T-cell (primary cell): ENCODE data around the gene TESMIN. TPM values are rescaled to one million over a fixed set of nuclear protein-coding genes. Genes with fewer than 3 reads are reported as not detected.

Source experiments
- ATAC-seq, 4 experiments: fragments of 200-7000 bp in 3 of 4; fragments of 150-1000 bp in 1 of 4; cut with Tn5 transposase; replicated peaks in 1 of 4; 1 replicate in 3 of 4; 2 replicates in 1 of 4; pipeline ENCODE4 v1.10.0; 2021; ENCODE audit warnings: moderate library complexity in 3 of 4, mild to moderate bottlenecking in 2 of 4, moderate number of reproducible peaks in 1 of 4
- CTCF ChIA-PET, 2 donors: fragments of 300-600 bp; sonication (Branson Sonifier 250); formaldehyde crosslinking; loops; one replicate each; lab custom pipeline; 2022; ENCODE audit warnings: antibody characterized with exemption in 2 of 2; lab: Charles Lee
- POLR2A ChIA-PET, 2 donors: fragments of 300-600 bp; sonication (Branson Sonifier 250); formaldehyde crosslinking; loops; one replicate each; lab custom pipeline; 2022; ENCODE audit warnings: antibody characterized with exemption in 2 of 2; lab: Charles Lee
- DNase-seq, 35 experiments: peaks; one replicate each; pipeline versions ENCODE4 v3.0.0 to v3.0.0-alpha.2; 2013 to 2023
- H3K27ac ChIP-seq: one replicate; pipeline ENCODE4 v1.5.1; 2013; ENCODE audit warnings: low read length
- H3K27me3 ChIP-seq, 2 experiments: replicated peaks in 1 of 2; 1 replicate in 1 of 2; 2 replicates in 1 of 2; pipeline versions ENCODE4 v1.6.1 to v1.7.0; 2013; ENCODE audit warnings: low read length in 1 of 2, mixed read lengths in 1 of 2; ENCODE audit not compliant: control insufficient read depth in 2 of 2, insufficient read depth in 2 of 2; ENCODE audit errors: extremely low read depth in 1 of 2
- H3K36me3 ChIP-seq, 2 donors: 1 replicate in 1 of 2; 2 replicates in 1 of 2; pipeline versions ENCODE4 v1.6.1 to v1.7.0; 2013; ENCODE audit warnings: low read length in 1 of 2; ENCODE audit not compliant: control insufficient read depth in 2 of 2, insufficient read depth in 1 of 2; ENCODE audit errors: extremely low read depth in 1 of 2
- H3K4me1 ChIP-seq, 2 experiments: 1 replicate in 1 of 2; 2 replicates in 1 of 2; pipeline versions ENCODE4 v1.6.1 to v1.7.0; 2013; ENCODE audit warnings: low read length in 2 of 2, mixed read lengths in 1 of 2; ENCODE audit not compliant: insufficient read depth in 2 of 2, control insufficient read depth in 1 of 2; ENCODE audit errors: extremely low read depth in 1 of 2
- H3K4me3 ChIP-seq, 2 donors: 1 replicate in 1 of 2; 2 replicates in 1 of 2; pipeline versions ENCODE4 v1.5.1 to v1.7.0; 2013; ENCODE audit warnings: mild to moderate bottlenecking in 2 of 2, low read length in 1 of 2, moderate library complexity in 1 of 2; ENCODE audit not compliant: control insufficient read depth in 1 of 2; ENCODE audit errors: extremely low read depth in 1 of 2
- H3K9me3 ChIP-seq: 2 replicates; pipeline ENCODE4 v1.7.0; 2013
- H3K27ac Mint-ChIP-seq, 2 donors: one replicate each; pipeline ENCODE4 v1.8.0; 2020 to 2021; ENCODE audit warnings: mild to moderate bottlenecking in 2 of 2, mixed read lengths in 2 of 2
- H3K27me3 Mint-ChIP-seq, 2 donors: one replicate each; pipeline ENCODE4 v1.8.0; 2021 to 2022; ENCODE audit warnings: mixed read lengths in 2 of 2
- H3K36me3 Mint-ChIP-seq: one replicate; pipeline ENCODE4 v1.8.0; 2021; ENCODE audit warnings: mixed read lengths
- H3K4me1 Mint-ChIP-seq, 3 donors: one replicate each; pipeline ENCODE4 v1.8.0; 2020 to 2022; ENCODE audit warnings: mixed read lengths in 3 of 3, mild to moderate bottlenecking in 1 of 3
- H3K4me3 Mint-ChIP-seq, 3 donors: one replicate each; pipeline ENCODE4 v1.8.0; 2020 to 2022; ENCODE audit warnings: mild to moderate bottlenecking in 3 of 3, mixed read lengths in 3 of 3, moderate library complexity in 3 of 3
- H3K9me3 Mint-ChIP-seq, 3 donors: one replicate each; pipeline ENCODE4 v1.8.0; 2020 to 2022; ENCODE audit warnings: mixed read lengths in 3 of 3
- WGBS: methylation state at CpG from one replicate; pipeline ENCODE4 v1.1.5; 2013; ENCODE audit warnings: missing lambda C conversion rate; ENCODE audit not compliant: insufficient coverage; 5-methylcytosine and 5-hydroxymethylcytosine counted together
- total RNA-seq, 35 experiments: library from RNA in 6 of 35; stranded (reverse) in 6 of 35; fragments of 120-200 nt in 1 of 35; gene quantifications; one replicate each; pipeline versions ENCODE4 v1.2.1 to v1.2.4 and lab custom pipeline; 2013 to 2026

The TESMIN gene, protein sequence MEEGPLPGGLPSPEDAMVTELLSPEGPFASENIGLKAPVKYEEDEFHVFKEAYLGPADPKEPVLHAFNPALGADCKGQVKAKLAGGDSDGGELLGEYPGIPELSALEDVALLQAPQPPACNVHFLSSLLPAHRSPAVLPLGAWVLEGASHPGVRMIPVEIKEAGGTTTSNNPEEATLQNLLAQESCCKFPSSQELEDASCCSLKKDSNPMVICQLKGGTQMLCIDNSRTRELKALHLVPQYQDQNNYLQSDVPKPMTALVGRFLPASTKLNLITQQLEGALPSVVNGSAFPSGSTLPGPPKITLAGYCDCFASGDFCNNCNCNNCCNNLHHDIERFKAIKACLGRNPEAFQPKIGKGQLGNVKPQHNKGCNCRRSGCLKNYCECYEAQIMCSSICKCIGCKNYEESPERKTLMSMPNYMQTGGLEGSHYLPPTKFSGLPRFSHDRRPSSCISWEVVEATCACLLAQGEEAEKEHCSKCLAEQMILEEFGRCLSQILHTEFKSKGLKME
- total RNA-seq, result 1 to 10 TPM; 6.1 to 9.1 (median 7.7) TPM
- total RNA-seq (2013), result 4.4 TPM
- total RNA-seq (lab: John Stamatoyannopoulos, UW), result 0.17 to 8.0 (median 2.6) reads per million in 29 experiments

DNA sequence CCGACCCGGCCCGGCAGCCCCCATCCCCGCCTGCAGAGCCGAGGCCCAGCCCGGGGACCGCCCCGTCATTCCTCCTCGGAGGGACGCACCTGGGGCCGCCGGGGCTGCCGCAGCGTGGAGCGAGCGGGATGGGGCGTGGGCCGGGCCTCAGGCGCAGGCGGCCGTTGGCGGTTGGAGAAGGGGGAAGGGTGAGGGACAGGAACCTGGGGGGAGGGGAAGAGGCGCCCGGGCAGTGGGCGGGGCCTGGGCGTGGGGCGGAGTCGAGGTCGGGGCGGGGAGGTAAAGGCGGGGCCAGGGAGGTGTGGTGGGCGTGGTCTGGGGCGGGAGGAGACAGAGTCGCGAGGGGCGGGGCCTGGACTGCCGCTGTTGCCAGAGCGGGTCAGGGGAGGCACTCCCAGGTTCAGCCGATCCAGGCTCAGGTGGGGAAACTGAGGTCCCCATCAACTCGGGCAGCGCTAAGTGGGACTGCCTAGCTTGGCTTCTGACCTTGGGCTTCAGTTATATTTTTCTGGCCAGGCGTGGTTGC lies at the start of gene TESMIN:
Gene TESMIN (minus strand): TSS at position 190 of the 526 bp plus-strand sequence. CDS start 860 bp downstream, outside the sequence.
- no peaks in the 10 kb centered on the region for H3K9me3 Mint-ChIP-seq
- under 1% methylated on average over 39 of the region's 42 CpGs for WGBS
- Histone ChIP-seq H3K36me3 (peaks cover 3% of the 10 kb centered on the region in 2 donors), H3K4me3 (peak within 1 kb of the TSS; percentile 10 to 28), H3K9me3 (no peaks in the 10 kb centered on the region), H3K4me1 (peaks cover 0 to 11% of the 10 kb centered on the region in 2 experiments), H3K27me3 (no peaks in the 10 kb centered on the region), H3K27ac (no peak within 1 kb of the TSS)
- H3K4me1 Mint-ChIP-seq, result peaks cover 0 to 24% (median 17%) of the 10 kb centered on the region in 3 donors
- H3K4me3 Mint-ChIP-seq, result peak within 1 kb of the TSS; percentile 69 to 81 (median 72)
- H3K36me3 Mint-ChIP-seq, result peaks cover 15% of the 10 kb centered on the region
- H3K27me3 Mint-ChIP-seq, result no peaks in the 10 kb centered on the region
- ChIA-PET POLR2A (no interaction called here), CTCF (no interaction called here)
- peak; percentile 88 to 98 (median 92) for ATAC-seq
- DNase-seq, result peak; percentile 67 to 93 (median 87)
- H3K27ac Mint-ChIP-seq, result peak within 1 kb of the TSS; percentile 22 to 61

DNA sequence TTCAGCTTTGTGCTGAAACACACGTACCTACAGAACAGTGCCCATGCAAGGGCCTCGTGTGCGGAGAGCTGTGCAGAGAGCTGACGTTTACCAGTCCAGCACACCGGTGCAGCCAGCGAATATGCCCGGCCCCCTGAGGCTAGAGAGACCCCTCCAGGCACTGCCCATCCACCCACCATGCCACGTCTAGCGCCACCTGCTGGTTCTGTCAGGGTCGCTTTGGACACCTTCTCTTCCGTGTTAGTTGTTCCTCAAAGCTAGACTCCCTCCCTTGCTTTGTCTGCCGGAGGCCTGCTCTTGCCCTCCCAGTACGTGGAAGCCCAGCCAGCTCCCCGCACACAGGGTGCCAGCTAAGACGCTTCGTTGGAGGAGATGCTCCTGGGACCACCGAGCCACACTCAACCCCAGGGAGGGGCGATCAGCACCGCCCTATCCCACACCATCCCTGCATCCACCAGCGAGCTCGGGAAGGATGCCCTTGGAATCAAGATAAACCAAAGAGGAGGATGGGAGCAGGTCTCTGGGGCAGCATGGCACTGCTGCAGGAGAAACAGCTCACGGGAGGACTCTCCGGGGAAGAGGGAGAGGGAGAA lies 47.0 kb upstream of the TESMIN start:
- no peaks in the 10 kb centered on the region for H3K27me3 ChIP-seq
- 80% methylated on average over 16 of the region's 23 CpGs for WGBS
- Mint-ChIP-seq H3K4me3 (no peak overlapping the region), H3K27ac (no peak overlapping the region), H3K36me3 (peaks cover 41% of the 10 kb centered on the region), H3K27me3 (no peaks in the 10 kb centered on the region), H3K9me3 (no peaks in the 10 kb centered on the region), H3K4me1 (no peaks in the 10 kb centered on the region)
- POLR2A ChIA-PET, result no interaction called here
- peaks cover 0 to 61% of the 10 kb centered on the region in 2 donors for H3K36me3 ChIP-seq
- ATAC-seq (peak in 1 of 4 experiments; percentile 40), DNase-seq (peak in 28 of 35 experiments; percentile 5 to 64 (median 28))
- no peaks in the 10 kb centered on the region for H3K4me1 ChIP-seq
- CTCF ChIA-PET, result interaction anchor here in 1 of 2 donors (0.9 to 1.3 kb wide), 3 partner anchors 45 to 214 kb away, joined by 3 to 5 read pairs (median 4); no protein-coding TSS in a partner anchor
- no peaks in the 10 kb centered on the region for H3K9me3 ChIP-seq
- no peak overlapping the region for H3K4me3 ChIP-seq
- H3K27ac ChIP-seq, result no peak overlapping the region

- Mint-ChIP-seq H3K4me1 (no peaks in the 10 kb centered on the region), H3K36me3 (peaks cover 40% of the 10 kb centered on the region), H3K4me3 (no peak overlapping the region), H3K27me3 (no peaks in the 10 kb centered on the region), H3K9me3 (no peaks in the 10 kb centered on the region), H3K27ac (no peak overlapping the region)
- no peak for ATAC-seq
- Histone ChIP-seq H3K36me3 (peaks cover 0 to 62% of the 10 kb centered on the region in 2 donors), H3K27ac (no peak overlapping the region), H3K27me3 (no peaks in the 10 kb centered on the region), H3K9me3 (no peaks in the 10 kb centered on the region), H3K4me3 (no peak overlapping the region), H3K4me1 (no peaks in the 10 kb centered on the region)
- no peak for DNase-seq
- POLR2A ChIA-PET, result no interaction called here
- CTCF ChIA-PET, result interaction anchor here in 1 of 2 donors (0.6 kb wide), 1 partner anchor 45 kb away, joined by 3 read pairs; the partner anchor contains the start of gene CPT1A
- 97% methylated on average over 12 of the region's 19 CpGs for WGBS
These were observed 45.5 kb upstream of the TESMIN start for GRCh38 chr11:68796801-68797200.

GRCh38 chr11:68792400-68792966 lies 41.2 kb upstream of the TESMIN start:
- Histone ChIP-seq H3K36me3 (peaks cover 0 to 55% of the 10 kb centered on the region in 2 donors), H3K27ac (no peak overlapping the region), H3K4me3 (no peak overlapping the region), H3K9me3 (no peaks in the 10 kb centered on the region), H3K4me1 (no peaks in the 10 kb centered on the region), H3K27me3 (no peaks in the 10 kb centered on the region)
- no peaks in the 10 kb centered on the region for H3K9me3 Mint-ChIP-seq
- H3K4me3 Mint-ChIP-seq, result no peak overlapping the region
- peaks cover 37% of the 10 kb centered on the region for H3K36me3 Mint-ChIP-seq
- H3K27ac Mint-ChIP-seq, result no peak overlapping the region
- 95% methylated on average over 17 of the region's 18 CpGs for WGBS
- POLR2A ChIA-PET, result no interaction called here
- no peaks in the 10 kb centered on the region for H3K4me1 Mint-ChIP-seq
- ATAC-seq (no peak), DNase-seq (no peak)
- CTCF ChIA-PET, result no interaction called here
- no peaks in the 10 kb centered on the region for H3K27me3 Mint-ChIP-seq

DNA sequence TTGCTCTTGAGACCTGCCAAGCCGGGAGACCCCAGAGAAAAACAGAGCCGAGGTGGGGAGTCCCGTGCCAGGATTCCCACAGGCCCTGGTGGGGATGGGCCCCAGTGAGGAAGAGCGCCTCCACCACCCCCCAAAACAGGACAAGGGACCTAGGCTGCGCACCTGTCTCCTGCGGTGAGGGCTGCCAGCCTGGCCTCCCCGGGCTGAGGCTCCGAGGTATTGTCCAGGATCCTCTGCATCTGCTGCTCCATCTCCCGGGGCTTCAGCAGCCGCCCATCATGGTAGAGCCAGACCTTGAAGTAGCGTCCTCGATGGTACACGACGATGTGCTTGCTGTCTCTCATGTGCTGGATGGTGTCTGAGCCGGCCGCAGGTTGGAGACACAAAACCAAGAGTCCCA lies 33.3 kb upstream of the TESMIN start:
- H3K27ac ChIP-seq, result no peak overlapping the region
- H3K4me3 Mint-ChIP-seq, result no peak overlapping the region
- DNase-seq, result no peak
- H3K4me1 Mint-ChIP-seq, result no peaks in the 10 kb centered on the region
- no peaks in the 10 kb centered on the region for H3K27me3 Mint-ChIP-seq
- peaks cover 46% of the 10 kb centered on the region for H3K36me3 Mint-ChIP-seq
- H3K9me3 Mint-ChIP-seq, result no peaks in the 10 kb centered on the region
- H3K9me3 ChIP-seq, result no peaks in the 10 kb centered on the region
- no peaks in the 10 kb centered on the region for H3K27me3 ChIP-seq
- H3K27ac Mint-ChIP-seq, result no peak overlapping the region
- no peak for ATAC-seq
- H3K4me3 ChIP-seq, result no peak overlapping the region
- H3K4me1 ChIP-seq, result no peaks in the 10 kb centered on the region
- H3K36me3 ChIP-seq, result peaks cover 0 to 54% of the 10 kb centered on the region in 2 donors
- CTCF ChIA-PET, result interaction anchor here in 1 of 2 donors (0.7 kb wide), 1 partner anchor 23 kb away, joined by 9 read pairs; no protein-coding TSS in a partner anchor
- 94% methylated on average over 13 of the region's 16 CpGs for WGBS
- POLR2A ChIA-PET, result no interaction called here
